HG03457 (cell line): ENCODE measurements around the gene GALNT17.
"Not testable (repeated sequence)": the region's sequence is repeated elsewhere in the genome, so short reads cannot be mapped to it uniquely, and the experiment has no call there.

Experiments used
- ATAC-seq: cut with Tn5 transposase; IDR thresholded peaks from one replicate; pipeline ENCODE4 v1.9.1; 2021; ENCODE audit warnings: moderate number of reproducible peaks; ENCODE audit not compliant: unreplicated experiment

The GALNT17 gene

GRCh38 chr7:71604818-71605414, 473.0 kb downstream of the GALNT17 start:
- ATAC-seq, result no peak

- ATAC-seq, result no peak
These were observed 480.0 kb downstream of the GALNT17 start for GRCh38 chr7:71611986-71612385.

- no peak for ATAC-seq
These were observed 481.0 kb downstream of the GALNT17 start for GRCh38 chr7:71612911-71613310.

DNA sequence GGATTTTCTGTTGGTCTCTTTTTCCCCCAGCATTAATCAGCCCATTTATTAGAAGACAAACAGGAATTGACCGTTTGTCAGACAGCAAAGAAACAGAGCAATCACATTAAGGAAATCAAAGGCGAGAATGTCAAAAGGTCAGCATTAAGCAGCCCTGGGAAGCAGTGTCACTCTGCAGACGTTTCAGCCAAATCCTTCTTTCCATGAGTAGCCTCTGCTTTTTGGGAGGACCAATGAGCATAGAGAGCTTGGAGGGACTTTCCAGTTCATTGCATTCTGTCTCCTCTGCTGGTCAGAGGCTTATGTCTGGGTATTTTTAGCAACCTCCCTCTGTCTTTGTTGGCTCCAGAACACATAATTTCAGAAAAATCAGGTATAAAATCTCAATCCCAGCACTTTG, 481.4 kb downstream of the GALNT17 start:
- no peak for ATAC-seq

DNA sequence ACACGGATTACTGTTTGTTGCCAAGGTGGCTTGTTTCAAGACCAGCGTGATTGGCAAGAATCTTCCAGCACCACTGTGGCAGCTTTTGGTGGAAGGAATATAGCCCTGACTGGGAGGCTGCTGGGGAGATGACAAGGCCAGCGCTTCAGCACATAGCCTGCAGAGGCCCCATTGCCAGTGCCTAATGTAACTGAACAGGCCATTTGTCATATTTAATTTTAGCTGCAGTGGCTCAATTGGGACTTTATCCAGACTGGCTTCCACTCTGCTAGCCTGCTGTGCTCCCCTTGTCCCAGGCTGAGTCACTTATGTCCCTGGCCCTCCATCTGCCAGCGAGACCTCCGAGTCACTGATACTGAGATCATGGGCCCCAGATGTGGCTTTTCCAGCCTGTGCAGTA, 483.1 kb downstream of the GALNT17 start:
- no peak for ATAC-seq

GRCh38 chr7:71616217-71616616, 484.3 kb downstream of the GALNT17 start:
- no peak for ATAC-seq

- no peak for ATAC-seq
These were observed 486.3 kb downstream of the GALNT17 start for GRCh38 chr7:71618278-71618677.

DNA sequence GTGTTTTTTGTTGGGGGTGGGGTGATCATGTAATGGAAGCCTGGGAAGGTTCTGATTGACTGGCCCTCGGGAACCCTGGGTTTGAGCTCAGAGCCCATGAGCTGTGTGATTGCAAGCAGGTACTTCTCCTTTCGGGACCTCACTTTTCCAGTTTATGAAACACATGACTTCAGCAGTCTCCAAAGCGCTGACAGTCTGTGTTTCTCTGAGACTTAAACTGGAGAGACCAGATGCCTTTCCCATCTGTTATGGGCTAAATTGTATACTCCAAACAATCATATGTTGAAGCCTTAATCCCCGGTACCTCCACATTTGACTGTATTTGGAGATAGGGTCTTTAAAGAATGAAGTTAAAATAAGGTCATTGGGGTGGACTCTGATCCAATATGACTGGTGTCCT, 493.6 kb downstream of the GALNT17 start:
- no peak for ATAC-seq

GRCh38 chr7:71626206-71626605, 494.3 kb downstream of the GALNT17 start:
- ATAC-seq, result no peak

- ATAC-seq, result no peak
These were observed 495.7 kb downstream of the GALNT17 start for GRCh38 chr7:71627651-71628050.

- no peak for ATAC-seq
These were observed 498.6 kb downstream of the GALNT17 start for GRCh38 chr7:71630516-71630915.

GRCh38 chr7:71633551-71634008, 501.6 kb downstream of the GALNT17 start:
- ATAC-seq, result no peak

GRCh38 chr7:71635849-71636248, 503.9 kb downstream of the GALNT17 start:
- not testable (repeated sequence) for ATAC-seq

DNA sequence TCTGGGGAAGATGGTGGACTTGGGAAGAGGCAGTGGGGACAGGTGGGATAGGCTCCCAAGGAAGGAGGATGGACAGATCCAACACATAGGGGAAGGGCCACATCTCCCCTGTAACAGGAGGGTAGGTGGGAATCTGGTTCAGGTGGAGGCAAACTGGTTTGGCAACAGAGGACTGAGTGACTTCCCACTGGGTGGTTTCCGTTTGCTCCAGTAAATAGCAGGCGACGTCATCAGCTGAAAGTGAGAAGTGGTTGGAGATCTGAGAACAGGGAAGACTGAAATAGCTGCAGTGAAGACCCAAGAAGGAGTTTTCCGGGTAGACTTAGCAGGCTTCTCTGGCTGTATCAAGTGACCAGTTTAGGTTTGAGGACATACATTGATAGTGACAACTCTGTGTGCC, 504.4 kb downstream of the GALNT17 start:
- ATAC-seq, result no peak

DNA sequence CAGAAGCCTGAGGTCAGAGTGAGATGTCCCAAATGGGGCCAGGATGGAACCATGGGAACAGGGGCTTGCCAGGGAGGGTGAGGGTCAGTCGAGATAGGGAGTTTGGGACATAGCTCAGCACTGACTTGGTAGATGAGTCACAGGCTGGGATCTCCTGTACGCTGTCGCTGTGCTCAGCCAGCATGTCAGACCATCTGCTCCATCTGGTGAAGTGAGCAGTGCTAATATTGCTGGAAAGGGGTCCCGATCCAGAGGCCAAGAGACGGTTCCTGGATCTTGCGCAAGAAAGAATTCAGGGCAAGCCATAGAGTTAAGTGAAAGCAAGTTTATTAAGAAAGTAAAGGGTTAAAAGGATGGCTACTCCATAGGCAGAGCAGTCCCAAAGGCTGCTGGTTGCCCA, 505.6 kb downstream of the GALNT17 start:
- no peak for ATAC-seq

DNA sequence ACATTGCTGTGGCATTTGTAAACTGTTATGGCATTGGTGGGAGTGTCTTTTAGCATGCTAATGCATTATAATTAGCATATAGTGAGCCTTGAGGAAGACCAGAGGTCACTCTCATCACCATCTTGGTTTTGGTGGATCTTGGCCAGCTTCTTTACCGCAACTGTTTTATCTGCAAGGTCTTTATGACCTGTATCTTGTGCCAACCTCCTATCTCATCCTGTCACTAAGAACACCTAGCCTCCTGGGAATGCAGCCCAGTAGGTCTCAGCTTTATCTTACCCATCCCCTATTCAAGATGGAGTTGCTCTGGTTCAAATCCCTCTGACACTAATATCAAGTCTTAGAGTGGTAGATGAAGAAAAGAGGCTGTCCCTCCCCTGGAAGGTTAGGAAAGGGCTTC, 506.2 kb downstream of the GALNT17 start:
- no peak for ATAC-seq

- no peak for ATAC-seq
These were observed 507.6 kb downstream of the GALNT17 start for GRCh38 chr7:71639382-71640085.

DNA sequence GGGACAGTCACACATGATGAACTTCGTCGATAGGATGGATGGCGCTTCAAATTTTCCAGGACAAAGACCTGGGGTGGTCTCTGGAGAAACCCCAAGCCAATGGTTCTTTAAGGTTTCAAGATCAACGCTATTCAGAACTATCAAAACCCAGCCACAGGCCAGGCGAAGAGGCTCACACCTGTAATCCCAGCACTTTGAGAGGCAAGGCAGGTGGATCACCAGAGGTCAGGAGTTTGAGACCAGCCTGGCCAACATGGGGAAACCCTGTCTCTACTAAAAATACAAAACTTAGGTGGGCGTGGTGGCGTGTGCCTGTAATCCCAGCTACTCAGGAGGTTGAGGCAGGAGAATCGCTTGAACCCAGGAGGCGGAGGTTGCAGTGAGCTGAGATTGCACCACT, 511.1 kb downstream of the GALNT17 start:
- ATAC-seq, result not testable (repeated sequence)

DNA sequence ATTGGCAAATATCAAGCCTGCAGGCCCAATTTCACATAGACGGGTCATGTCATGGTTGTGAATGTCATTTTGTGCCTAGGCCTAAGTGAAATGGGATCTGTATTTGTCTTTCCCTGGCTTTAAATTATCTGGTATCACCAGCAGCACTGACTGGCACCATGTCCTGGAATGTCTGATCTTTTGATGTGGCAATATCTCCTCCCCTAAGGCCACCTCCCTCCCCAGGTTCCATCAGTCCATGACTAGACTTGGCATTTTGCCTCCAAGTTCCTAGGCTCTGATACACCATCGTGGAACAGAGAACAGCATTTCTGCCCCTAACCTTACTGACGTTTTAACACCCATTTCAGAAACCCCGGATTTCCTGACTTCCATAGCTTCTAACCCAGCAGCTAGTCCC, 513.9 kb downstream of the GALNT17 start:
- no peak for ATAC-seq

DNA sequence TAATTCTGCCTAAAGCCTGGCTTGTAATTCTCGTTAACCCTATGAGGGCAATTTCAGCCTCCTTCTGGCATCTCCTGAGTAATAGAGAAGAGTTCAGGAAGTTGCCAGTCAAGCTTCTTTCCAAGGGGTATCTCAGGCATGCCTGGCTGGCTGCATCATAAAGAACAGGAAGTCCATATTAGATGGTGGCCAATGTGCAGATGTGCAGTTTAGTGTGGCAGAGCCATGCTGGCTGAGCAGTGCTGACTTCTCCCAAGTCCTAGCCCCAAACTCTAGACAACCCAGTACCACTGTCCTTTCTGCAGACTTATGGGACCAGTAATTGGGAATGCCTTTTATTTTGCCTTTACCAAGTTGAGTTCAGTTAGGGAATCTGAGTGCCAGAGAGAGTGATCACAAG, 517.9 kb downstream of the GALNT17 start:
- ATAC-seq, result no peak

DNA sequence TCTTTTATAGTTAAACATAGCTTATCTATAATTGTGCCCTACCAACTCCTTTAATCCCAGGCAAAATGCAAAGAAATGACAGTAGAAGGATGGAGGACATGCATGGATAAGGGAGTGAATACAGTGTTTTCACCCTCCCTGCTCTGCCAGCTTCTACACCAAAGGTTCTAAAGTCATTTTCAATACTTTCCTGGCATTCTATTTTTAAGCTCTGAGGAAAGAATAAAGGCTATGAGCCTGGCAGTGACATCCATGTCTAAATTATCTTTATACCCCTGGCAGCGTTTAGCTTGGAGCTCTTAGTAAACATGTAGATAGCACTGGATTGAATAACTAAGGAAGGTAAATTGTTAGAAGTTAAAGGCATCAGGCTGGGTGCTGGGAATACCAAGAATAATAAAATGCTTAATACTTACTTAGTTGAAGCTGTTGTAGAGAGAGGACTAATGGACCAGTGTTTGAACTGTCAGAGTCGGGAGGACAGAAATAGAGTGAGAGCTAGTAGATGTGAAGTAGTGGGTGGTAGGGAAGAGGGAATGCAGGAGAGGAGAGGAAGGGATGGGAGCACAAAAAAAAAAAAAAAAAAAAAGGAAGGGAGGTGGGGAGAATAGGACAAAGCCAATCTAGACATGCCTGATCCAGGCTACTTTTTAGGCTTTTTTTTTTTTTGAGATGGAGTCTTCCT, 518.9 kb downstream of the GALNT17 start:
- no peak for ATAC-seq

DNA sequence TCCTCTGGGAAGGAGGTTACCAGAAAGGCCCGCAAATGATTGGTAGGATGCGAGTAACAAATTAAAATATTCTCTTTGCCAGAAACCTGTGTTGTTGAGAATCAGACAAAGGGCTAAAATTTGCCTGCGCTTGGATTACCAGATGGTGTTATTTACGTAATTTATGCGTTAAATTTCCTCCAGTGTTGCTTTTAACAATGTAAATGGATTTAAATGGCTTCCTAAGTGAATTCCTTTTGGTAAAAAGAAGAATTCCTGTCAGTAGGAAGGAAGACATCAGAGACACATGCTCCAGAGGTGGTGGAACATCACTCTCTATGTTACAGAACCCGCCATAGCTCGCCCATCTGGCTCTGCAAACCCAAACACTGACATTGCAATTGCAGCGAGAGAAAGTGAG, 520.6 kb downstream of the GALNT17 start:
- no peak for ATAC-seq
